NCI-H774 (cell line): Measurements from ENCODE around the gene SIK2.
A peak's percentile ranks its signal among the peaks of the same experiment; 100 is the strongest.

Source experiments
- DNase-seq: peaks from one replicate; lab custom pipeline; 2025; lab: John Stamatoyannopoulos, UW

Gene SIK2

DNA sequence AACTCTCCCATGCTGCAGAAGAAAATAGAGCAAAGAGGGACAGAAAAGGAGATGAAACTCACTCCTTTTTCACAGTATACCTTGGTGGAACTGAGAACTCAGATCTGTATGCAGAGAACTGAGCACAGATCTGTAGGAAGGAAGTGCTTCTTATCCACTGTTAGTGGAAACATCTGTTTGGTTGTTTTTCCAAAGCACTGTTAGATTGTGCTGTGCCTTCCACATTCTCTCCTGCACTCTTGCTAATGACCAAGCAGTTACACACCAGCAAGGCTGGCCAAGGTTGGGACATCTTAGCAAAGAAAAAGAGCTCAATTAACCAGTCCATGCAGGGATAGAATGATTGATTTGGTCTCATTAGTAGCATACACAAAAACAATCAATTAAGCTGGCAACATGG, 20.1 kb upstream of the SIK2 start:
- DNase-seq, result no peak

GRCh38 chr11:111582881-111583280, 19.4 kb upstream of the SIK2 start:
- no peak for DNase-seq

GRCh38 chr11:111585371-111585770, 16.9 kb upstream of the SIK2 start:
- DNase-seq, result no peak

DNA sequence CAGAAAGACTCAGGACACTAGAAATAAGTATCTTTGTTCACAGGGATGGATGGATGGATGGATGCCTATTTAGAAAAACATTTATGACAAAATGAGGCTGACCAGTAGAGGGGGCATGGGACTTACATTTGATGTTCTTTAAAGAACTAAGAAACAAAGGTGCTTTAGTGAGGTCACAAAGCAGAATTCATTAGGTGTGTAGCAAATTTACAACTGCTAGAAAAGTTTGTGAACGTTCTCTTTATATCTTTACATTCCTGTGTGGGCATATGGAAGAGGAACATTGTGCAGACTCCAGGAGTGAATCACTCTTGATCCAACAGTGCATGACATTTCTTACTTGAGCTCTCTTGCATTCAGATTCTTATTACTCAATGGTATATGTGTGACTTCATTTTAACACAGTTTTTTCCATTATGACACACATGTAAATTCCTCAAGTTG, 15.8 kb upstream of the SIK2 start:
- DNase-seq, result peak; percentile 21

DNA sequence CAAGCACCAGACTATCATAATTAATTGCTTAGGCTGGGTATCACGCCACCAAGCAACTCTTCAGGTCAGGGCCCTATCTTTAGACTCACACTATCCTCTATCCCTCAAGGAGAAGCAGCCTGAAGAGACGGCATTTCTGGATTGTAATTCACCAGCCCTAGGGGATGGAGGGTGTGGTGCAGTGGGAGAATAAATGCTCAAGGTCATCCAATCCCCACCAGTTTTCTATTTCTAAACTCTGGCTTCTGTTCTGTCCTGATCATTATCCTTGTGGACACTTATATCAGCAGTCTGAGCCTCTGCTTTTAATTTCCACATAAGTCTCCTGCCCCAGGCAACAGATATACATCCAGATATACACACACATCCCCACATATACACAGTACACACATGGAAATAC, 13.1 kb upstream of the SIK2 start:
- no peak for DNase-seq

DNA sequence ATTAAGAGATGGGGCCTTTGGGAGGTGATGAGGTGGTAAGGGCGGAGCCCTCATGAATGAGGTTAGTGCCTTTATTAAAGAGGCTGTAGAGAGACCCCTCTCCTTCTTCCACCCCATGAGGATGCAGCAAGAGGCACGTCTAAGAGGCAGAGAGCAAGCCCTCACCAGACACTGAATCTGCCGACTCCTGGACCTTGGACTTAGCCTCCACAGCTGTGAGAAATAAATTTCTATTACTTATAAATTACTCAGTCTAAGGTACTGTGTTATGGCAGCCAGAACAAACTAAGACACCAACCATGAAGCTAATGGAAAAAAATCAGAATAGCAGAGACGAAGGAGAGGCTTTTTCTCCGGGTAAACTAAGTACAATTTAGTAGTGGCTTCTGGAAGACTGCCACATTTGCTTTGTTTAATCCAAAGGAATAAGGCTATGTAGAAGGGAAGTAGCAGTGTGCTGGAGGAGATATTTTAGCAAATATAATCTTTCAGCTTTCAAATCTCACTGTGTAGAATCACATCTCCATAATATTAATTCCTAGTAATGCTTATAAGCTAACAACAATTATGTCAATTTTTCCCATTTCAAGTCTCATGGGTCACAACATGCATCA, 12.3 kb upstream of the SIK2 start:
- no peak for DNase-seq

- DNase-seq, result no peak
Measured at GRCh38 chr11:111591187-111591960, 10.9 kb upstream of the SIK2 start.

DNA sequence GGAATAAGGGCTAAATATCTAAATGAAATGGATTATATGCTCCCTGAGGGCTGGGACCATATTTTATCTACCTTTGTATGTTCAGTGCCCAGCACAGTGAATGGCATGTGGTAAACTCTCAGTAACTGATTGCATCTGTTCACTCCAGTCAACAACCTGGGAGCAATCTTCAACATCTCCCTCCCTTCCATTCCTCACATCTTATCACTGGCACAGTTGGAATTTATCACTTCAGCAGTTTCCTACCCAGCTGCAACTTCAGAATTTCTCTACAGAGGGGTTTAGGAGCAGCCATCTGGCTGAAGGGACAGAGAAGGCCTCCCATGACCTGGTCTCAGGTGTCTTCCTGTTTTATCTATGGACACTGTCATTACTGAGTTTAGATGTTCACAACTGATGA, 9.8 kb upstream of the SIK2 start:
- DNase-seq, result no peak

- DNase-seq, result no peak
Measured at GRCh38 chr11:111596319-111596718, 5.9 kb upstream of the SIK2 start.

- no peak for DNase-seq
Measured at GRCh38 chr11:111598148-111598547, 4.1 kb upstream of the SIK2 start.

GRCh38 chr11:111598559-111598958, 3.7 kb upstream of the SIK2 start:
- no peak for DNase-seq

- DNase-seq, result no peak
Measured at GRCh38 chr11:111601636-111601978, 642 bp upstream of the SIK2 start.

DNA sequence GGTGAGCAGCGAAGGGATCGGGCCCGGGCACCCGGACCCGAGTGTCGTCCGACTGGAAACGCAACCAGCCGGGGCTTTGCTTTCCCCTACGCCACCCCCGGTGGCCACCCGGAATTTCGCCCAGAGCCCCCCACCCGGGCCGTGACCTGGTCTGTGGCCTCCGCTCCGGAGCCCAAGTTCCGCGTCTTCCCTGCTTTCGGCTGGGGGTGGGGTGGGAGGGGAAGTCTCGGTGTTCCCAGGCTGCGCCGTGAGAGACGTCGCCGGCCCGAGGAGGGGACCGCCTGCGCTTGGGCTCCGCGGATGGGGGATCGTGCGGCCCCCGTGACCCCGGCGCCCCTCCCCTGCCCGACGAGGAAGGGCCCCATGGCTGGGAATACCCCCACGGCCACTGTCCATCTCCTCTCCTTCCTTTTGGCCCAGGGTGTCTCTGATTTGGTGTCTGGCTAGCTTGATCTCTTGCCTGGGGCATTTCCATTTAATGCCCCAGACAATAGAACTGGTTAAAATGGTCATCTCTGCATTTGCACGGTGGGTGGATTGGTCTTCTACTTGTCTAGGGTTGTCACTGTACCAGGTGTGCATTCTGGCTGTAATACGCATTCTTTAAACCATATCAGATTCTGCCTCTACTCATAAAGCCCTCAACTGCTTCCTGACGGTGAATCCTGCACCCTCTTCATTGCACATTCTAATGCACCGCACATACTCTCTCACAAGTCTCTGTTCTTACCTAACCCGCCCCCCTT, 789 bp downstream of the SIK2 start:
- DNase-seq, result peak; percentile 46

DNA sequence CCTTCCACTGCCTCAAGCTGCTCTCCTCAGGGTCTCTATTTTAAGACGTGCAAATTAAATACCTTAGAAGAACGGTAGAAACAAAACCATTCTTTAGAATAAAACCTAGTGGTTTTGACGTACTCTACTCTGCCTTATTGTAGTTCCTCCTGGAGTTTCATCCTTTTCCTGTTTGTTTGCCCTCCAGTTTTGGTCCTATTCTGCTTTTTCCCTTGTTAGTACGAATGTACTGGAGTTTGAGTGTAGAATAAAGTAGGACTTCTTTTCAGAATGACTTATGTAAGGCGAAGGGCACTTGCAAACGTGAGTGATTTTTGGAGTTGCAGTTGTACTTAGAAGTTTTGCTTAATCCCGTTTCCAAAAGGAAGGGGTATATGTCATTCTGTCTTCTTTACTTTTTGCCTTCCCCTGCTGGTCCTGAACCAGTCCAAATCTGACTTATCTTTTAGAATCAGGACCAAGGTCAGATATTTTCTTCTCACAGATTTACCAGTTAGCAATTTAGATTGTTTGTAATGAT, 1.4 kb downstream of the SIK2 start:
- no peak for DNase-seq

DNA sequence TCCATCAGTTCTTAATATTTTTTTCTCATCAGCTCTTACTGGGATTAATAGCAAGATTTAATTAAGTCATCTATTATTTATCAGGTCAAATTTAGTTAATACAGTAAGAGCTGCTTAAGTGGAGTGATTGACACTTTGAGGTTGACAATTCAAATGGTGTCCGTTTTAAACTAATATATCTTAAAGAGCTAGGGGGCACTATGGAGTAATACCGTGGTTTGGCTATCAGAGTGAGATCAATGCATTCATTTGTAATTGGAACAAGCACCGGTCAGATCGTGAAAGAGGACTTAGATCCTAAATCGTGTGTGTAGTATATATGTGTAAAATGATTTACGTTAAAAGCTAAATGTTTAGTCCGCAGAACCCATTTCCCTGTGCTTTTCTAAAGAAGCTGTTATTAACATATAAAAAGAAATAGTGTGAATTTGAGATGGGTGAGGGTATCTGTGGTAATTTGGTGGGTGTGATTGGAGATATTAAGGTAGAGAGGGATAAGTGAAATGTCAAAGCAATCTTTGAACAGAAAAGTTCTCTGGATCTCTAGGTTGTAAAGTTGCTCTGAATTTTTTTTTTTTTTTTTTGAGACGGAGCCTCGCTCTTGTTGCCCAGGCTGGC, 2.3 kb downstream of the SIK2 start:
- DNase-seq, result peak; percentile 42

DNA sequence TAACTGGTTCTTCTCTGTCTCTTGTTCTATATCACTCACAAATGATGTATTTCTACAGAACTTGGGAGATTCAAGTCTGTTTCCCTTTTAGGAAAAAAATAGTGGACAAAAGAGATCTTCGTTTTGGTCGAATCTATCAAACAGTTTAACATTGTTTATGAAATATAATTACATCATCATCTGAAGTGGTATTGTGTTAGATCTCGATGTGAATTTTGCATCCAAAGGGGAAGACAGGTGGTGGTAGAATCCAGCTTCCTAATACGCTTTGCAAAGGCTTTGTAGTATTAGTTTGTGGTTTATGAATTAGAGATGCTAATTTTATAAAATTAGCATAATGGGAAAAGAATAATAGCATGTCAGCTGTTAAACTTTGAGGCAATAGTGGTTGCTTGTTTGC, 3.4 kb downstream of the SIK2 start:
- no peak for DNase-seq

- no peak for DNase-seq
Measured at GRCh38 chr11:111606986-111607385, 4.7 kb downstream of the SIK2 start.

- no peak for DNase-seq
Measured at GRCh38 chr11:111607751-111608150, 5.5 kb downstream of the SIK2 start.

- no peak for DNase-seq
Measured at GRCh38 chr11:111612224-111612623, 10.0 kb downstream of the SIK2 start.

GRCh38 chr11:111617286-111617685, 15.0 kb downstream of the SIK2 start:
- no peak for DNase-seq

DNA sequence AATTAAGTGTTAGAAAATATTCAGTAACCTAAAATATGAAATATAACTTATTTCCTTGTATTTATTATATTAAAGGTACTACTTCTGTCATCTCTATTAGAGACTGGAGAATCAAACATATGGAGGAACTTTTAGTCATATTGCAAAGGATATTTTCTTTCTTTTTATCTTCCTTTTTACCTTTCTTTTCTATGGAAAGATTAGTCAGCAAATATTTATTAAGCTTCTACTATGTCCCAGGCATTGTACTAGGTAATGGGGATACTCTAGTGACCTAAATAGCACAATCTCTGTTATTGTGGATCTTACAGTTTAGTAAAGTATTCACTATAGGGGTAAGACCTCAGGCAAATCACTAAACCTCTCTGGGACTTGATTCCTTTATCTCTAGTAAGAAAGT, 18.3 kb downstream of the SIK2 start:
- no peak for DNase-seq

DNA sequence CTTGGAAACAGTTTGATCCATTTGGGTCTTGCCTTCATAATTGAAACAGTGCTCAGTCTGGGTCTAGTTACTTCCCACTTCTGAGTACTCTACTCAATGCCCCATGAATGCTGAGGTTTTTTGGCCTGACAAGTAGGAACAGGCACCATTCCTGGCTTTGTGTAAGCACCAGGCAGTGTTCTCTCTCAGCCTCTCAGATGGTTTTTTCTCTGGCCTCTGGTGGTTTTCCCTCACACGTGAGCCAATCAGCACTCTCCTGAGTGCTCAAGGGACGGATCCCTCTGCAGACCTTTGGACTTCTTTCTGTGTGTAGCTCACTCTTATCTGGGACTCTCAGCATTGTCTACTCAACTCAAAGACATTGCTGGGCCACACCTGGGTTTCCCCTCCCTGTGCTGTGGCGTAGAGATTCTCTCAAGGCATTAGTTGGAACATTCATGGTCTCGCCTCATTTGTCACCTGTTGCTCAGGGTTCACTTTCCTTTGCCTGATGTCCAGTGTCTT, 21.3 kb downstream of the SIK2 start:
- DNase-seq, result no peak
